ENCODE results near the gene FANCC.

FANCC gene

DNA sequence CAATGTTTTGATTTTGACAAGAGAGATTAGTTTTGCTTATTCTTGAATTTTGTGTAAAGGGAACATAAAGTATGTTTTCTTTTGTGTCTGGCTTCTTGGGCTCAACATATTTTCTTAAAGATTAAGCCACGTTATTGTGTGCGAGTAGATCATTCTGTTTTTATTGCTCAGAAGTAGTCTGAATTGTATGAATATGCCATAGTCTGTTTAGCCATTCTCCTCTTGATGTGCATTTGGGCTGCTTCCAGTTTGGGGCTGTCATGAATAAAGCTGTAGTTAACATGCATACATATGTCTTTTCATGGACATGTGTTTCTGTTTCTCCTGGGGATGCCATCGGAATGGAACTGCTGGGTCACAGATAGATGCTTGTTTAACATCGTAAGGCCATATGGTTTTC lies 198.9 kb downstream of the FANCC start:
- DNase-seq, result no peak
- Histone ChIP-seq H3K27me3 (ENCODE audit: insufficient read depth, low read depth, severe bottlenecking) (no peaks in the 10 kb centered on the region), H3K4me3 (ENCODE audit: low read depth, low read length) (no peak overlapping the region), H3K9me3 (ENCODE audit: severe bottlenecking) (no peaks in the 10 kb centered on the region), H3K27ac (no peak overlapping the region), H3K36me3 (peaks cover 4% of the 10 kb centered on the region; the same call in 1 of the 2 replicates)
- TF ChIP-seq, protein P1, sequence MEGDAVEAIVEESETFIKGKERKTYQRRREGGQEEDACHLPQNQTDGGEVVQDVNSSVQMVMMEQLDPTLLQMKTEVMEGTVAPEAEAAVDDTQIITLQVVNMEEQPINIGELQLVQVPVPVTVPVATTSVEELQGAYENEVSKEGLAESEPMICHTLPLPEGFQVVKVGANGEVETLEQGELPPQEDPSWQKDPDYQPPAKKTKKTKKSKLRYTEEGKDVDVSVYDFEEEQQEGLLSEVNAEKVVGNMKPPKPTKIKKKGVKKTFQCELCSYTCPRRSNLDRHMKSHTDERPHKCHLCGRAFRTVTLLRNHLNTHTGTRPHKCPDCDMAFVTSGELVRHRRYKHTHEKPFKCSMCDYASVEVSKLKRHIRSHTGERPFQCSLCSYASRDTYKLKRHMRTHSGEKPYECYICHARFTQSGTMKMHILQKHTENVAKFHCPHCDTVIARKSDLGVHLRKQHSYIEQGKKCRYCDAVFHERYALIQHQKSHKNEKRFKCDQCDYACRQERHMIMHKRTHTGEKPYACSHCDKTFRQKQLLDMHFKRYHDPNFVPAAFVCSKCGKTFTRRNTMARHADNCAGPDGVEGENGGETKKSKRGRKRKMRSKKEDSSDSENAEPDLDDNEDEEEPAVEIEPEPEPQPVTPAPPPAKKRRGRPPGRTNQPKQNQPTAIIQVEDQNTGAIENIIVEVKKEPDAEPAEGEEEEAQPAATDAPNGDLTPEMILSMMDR (IDR thresholded peaks at IDR 0.05; ENCODE audit: low read depth, low read length), result no peak

DNA sequence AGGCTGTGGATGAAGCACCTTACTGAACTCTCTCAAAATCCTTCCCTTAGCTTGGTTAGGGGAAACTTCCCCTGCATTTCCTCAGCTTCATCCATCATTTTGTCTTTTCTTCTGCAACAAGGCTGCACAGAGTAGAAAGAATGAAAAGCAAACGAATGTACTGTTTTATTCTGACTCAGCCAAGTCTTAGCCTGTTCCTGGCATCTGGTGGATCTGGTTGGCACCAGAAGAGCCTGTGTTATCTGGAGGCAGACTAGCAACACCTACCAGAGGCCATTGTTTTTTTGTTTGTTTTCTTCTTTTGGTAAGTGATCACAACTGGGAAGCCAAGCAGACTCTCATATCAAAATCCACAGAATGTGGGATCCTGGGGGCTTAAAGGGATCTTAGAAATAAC lies 200.7 kb downstream of the FANCC start:
- DNase-seq, result no peak
- no peaks in the 10 kb centered on the region for H3K9me3 ChIP-seq (ENCODE audit: severe bottlenecking)
- H3K27me3 ChIP-seq (ENCODE audit: insufficient read depth, low read depth, severe bottlenecking), result no peaks in the 10 kb centered on the region
- H3K4me3 ChIP-seq (ENCODE audit: low read depth, low read length), result no peak overlapping the region
- H3K36me3 ChIP-seq, result peaks cover 18% of the 10 kb centered on the region
- H3K27ac ChIP-seq, result no peak overlapping the region
- TF ChIP-seq, protein P1 (IDR thresholded peaks at IDR 0.05; ENCODE audit: low read depth, low read length), result no peak

DNA sequence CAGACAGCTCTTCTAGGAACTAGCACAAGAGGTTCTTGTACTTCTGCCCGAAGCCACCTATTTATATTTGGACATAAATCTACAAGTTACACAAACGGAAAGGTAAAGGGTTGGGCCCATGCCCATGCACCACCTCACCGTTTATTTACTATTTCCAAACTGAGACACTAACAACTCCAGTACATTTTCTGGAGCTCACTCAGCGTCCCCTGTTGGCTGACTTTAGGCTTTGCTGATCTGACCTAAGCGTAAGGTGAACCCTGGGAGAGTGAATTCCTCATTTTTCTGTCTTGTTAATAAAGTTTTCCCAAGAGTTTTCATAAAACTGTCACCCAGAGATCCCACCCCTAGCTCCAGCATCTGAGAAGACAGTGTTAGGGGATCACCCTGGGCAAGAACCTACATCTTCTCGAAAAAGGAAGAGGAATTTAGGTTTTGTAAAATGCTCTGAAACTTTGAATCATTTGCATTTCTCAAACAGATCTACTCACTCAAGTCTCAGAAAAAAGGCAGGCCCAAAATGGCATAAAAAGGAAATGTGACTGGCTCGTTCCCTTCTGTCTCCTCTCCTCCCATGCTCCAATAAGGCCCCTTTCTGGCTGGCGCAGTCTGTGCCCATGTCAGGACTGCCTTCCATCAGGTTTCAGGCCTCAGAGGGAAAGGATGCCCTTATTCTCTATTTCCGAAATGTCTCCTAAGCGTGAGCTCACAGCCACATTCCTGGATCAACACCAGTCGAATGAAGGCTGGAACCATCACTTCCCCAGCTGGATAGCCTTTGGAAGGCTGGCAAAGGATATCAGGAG lies 201.3 kb downstream of the FANCC start:
- H3K36me3 ChIP-seq, result peaks cover 24% of the 10 kb centered on the region
- H3K27me3 ChIP-seq (ENCODE audit: insufficient read depth, low read depth, severe bottlenecking), result no peaks in the 10 kb centered on the region
- no peaks in the 10 kb centered on the region for H3K9me3 ChIP-seq (ENCODE audit: severe bottlenecking)
- no peak for DNase-seq
- H3K27ac ChIP-seq, result no peak overlapping the region
- H3K4me3 ChIP-seq (ENCODE audit: low read depth, low read length), result no peak overlapping the region
- TF ChIP-seq, protein P1 (IDR thresholded peaks at IDR 0.05; ENCODE audit: low read depth, low read length), result peak; percentile 42

DNA sequence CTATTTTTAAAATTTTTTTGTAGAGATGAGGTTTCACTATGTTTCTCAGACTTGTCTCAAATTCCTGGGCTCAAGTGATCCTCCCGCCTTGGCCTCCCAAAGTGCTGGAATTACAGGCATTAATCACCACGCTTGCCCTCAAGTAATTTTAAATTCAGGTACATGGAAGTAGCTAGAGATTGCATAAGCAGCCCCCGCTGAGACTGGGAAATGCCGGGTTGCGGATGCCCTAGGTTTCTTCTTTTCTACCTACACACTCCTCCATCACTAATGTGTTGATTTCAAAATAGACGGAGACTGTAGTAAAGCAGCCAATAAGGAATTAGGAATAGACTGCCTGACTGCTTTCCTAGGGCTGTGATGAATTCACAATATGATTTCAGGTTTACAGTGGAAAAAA lies 202.4 kb downstream of the FANCC start:
- Histone ChIP-seq H3K27ac (no peak overlapping the region), H3K27me3 (ENCODE audit: insufficient read depth, low read depth, severe bottlenecking) (no peaks in the 10 kb centered on the region), H3K4me3 (ENCODE audit: low read depth, low read length) (no peak overlapping the region), H3K36me3 (peaks cover 25% of the 10 kb centered on the region), H3K9me3 (ENCODE audit: severe bottlenecking) (no peaks in the 10 kb centered on the region)
- DNase-seq, result no peak
- TF ChIP-seq, protein P1 (IDR thresholded peaks at IDR 0.05; ENCODE audit: low read depth, low read length), result no peak

DNA sequence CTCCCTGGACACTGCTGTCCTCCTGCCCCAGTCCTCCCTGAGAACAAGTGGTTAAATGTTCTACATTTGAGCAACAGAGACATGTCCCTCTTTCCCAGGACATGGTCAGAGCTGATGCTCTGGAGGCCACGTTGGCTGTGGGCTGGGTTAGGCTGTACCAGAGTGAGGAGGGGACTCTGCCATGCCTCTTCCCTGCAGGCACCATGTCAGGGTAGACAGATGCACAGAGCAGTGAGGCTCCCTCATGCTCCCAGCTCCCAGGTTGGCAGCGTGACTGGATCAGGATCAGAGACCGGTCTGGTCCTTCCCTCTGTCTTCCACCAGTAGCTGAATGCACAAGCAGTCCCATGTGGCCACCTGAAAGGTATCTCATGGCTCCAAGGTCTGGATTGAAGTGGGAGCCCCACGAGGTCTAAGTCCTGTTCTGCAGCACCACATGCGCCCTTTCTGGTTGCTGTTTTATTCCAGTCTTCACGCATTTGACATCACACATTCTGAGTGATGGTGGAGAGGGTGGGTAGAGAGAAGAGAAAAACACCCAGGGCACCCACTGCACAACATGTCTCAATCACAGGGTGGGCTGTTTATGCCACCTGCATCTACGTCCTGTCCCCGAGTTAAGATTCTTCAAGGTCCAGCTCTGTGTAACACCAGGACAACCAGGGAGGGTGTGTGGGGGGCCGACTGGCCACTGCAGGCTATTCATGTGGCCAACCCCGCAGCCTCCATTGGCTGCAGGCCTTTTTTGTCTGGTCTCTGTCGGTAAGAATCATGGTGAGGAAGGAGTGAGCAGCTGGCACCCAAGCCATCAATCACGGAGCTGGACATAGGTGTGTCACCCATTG lies 204.9 kb downstream of the FANCC start:
- TF ChIP-seq, protein P1 (IDR thresholded peaks at IDR 0.05; ENCODE audit: low read depth, low read length), result no peak
- Histone ChIP-seq H3K9me3 (ENCODE audit: severe bottlenecking) (no peaks in the 10 kb centered on the region), H3K27ac (no peak overlapping the region)

More for the DNA sequence above, 204.9 kb downstream of the FANCC start:
- Histone ChIP-seq H3K36me3 (peaks cover 37% of the 10 kb centered on the region), H3K4me3 (ENCODE audit: low read depth, low read length) (no peak overlapping the region), H3K27me3 (ENCODE audit: insufficient read depth, low read depth, severe bottlenecking) (no peaks in the 10 kb centered on the region)
- no peak for DNase-seq

Measured in WERI-Rb-1 (cell line).